Osteoblast (primary cell): ENCODE data around the gene FAM120B. TPM values are rescaled to one million over a fixed set of nuclear protein-coding genes. Genes with fewer than 3 reads are reported as not detected.

Source experiments
- DNase-seq: peaks from one replicate; pipeline ENCODE4 v3.0.0; 2011; ENCODE audit warnings: low spot score, mixed read lengths; ENCODE audit not compliant: insufficient read length; ENCODE audit errors: missing footprints
- H2AFZ ChIP-seq: 2 replicates; pipeline ENCODE4 v1.6.0; 2011; ENCODE audit warnings: mild to moderate bottlenecking, low read length
- H3K27ac ChIP-seq: 2 replicates; pipeline ENCODE4 v1.5.1; 2011; ENCODE audit warnings: mild to moderate bottlenecking, low read depth, low read length, moderate library complexity
- H3K27me3 ChIP-seq: 2 replicates; pipeline ENCODE4 v1.6.0; 2012; ENCODE audit warnings: mild to moderate bottlenecking, control low read depth, inconsistent platforms, low read length, moderate library complexity; ENCODE audit not compliant: insufficient read depth
- H3K36me3 ChIP-seq: 2 replicates; pipeline ENCODE4 v1.5.1; 2011; ENCODE audit warnings: mild to moderate bottlenecking, low read length, control low read depth, moderate library complexity; ENCODE audit not compliant: insufficient read depth
- H3K4me1 ChIP-seq: 2 replicates; pipeline ENCODE4 v1.5.1; 2011; ENCODE audit warnings: mild to moderate bottlenecking, low read length, control low read depth, moderate library complexity; ENCODE audit not compliant: insufficient read depth
- H3K4me2 ChIP-seq: 2 replicates; pipeline ENCODE4 v1.6.0; 2011; ENCODE audit warnings: mild to moderate bottlenecking, low read length; ENCODE audit not compliant: insufficient read depth
- H3K4me3 ChIP-seq: fragments of 200-600 bp; sonication (generic); 3 replicates; pipeline ENCODE4 v1.5.1; 2012; ENCODE audit warnings: mild to moderate bottlenecking, low read length, inconsistent platforms; ENCODE audit not compliant: insufficient read depth
- H3K79me2 ChIP-seq: 2 replicates; pipeline ENCODE4 v1.6.0; 2012; ENCODE audit warnings: mild to moderate bottlenecking, low read length, control low read depth, inconsistent platforms; ENCODE audit not compliant: insufficient read depth
- H3K9me3 ChIP-seq: 2 replicates; pipeline ENCODE4 v1.5.1; 2011; ENCODE audit warnings: low read depth, low read length, control low read depth
- H4K20me1 ChIP-seq: 2 replicates; pipeline ENCODE4 v1.6.0; 2012; ENCODE audit warnings: mild to moderate bottlenecking, low read length, control low read depth; ENCODE audit not compliant: insufficient read depth
- CTCF ChIP-seq: IDR thresholded peaks from 2 replicates; pipeline ENCODE4 v1.5.1; 2011; ENCODE audit warnings: mild to moderate bottlenecking, low read depth, low read length, moderate library complexity; ENCODE audit errors: extremely low read depth
- total RNA-seq: library from RNA; depleted of rRNA; stranded (reverse); fragments of >200 nt; gene quantifications from 2 replicates; pipeline ENCODE4 v1.2.3, GENCODE V29; 2012

FAM120B gene
- total RNA-seq, 1 donor, result 13.4 TPM

GRCh38 chr6:170423030-170423429, 116.5 kb downstream of the FAM120B start:
- Histone ChIP-seq H3K36me3 (no peaks in the 10 kb centered on the region), H3K27ac (no peak overlapping the region), H3K4me3 (no peak overlapping the region), H3K4me1 (no peaks in the 10 kb centered on the region), H4K20me1 (no peaks in the 10 kb centered on the region), H3K27me3 (peaks cover 11% of the 10 kb centered on the region), H3K4me2 (peak overlapping the region; percentile 36), H3K9me3 (no peaks in the 10 kb centered on the region), H2AFZ (no peak overlapping the region), H3K79me2 (no peaks in the 10 kb centered on the region)
- DNase-seq, result no peak
- no peak for TF ChIP-seq CTCF

- Histone ChIP-seq H2AFZ (no peak overlapping the region), H3K27me3 (peaks cover 11% of the 10 kb centered on the region), H3K9me3 (no peaks in the 10 kb centered on the region), H4K20me1 (no peaks in the 10 kb centered on the region), H3K36me3 (no peaks in the 10 kb centered on the region), H3K4me3 (no peak overlapping the region), H3K4me2 (no peak overlapping the region), H3K27ac (no peak overlapping the region), H3K4me1 (no peaks in the 10 kb centered on the region), H3K79me2 (no peaks in the 10 kb centered on the region)
- no peak for DNase-seq
- no peak for TF ChIP-seq CTCF
These were observed 117.5 kb downstream of the FAM120B start for GRCh38 chr6:170423814-170424603.

GRCh38 chr6:170424604-170425126, 118.1 kb downstream of the FAM120B start:
- no peak for DNase-seq
- H3K4me3 ChIP-seq, result no peak overlapping the region
- H4K20me1 ChIP-seq, result no peaks in the 10 kb centered on the region
- no peaks in the 10 kb centered on the region for H3K36me3 ChIP-seq
- H3K4me1 ChIP-seq, result no peaks in the 10 kb centered on the region
- H3K9me3 ChIP-seq, result no peaks in the 10 kb centered on the region
- H3K4me2 ChIP-seq, result no peak overlapping the region
- no peak overlapping the region for H2AFZ ChIP-seq
- no peaks in the 10 kb centered on the region for H3K79me2 ChIP-seq
- no peak for TF ChIP-seq CTCF
- peaks cover 11% of the 10 kb centered on the region for H3K27me3 ChIP-seq
- H3K27ac ChIP-seq, result no peak overlapping the region

- Histone ChIP-seq H2AFZ (peak overlapping the region; percentile 33), H3K27me3 (peaks cover 23% of the 10 kb centered on the region), H3K4me3 (no peak overlapping the region), H3K36me3 (no peaks in the 10 kb centered on the region), H4K20me1 (no peaks in the 10 kb centered on the region), H3K4me1 (no peaks in the 10 kb centered on the region), H3K4me2 (no peak overlapping the region), H3K27ac (no peak overlapping the region), H3K79me2 (no peaks in the 10 kb centered on the region), H3K9me3 (no peaks in the 10 kb centered on the region)
- DNase-seq, result peak; percentile 87
- TF ChIP-seq CTCF, result no peak
These were observed 122.9 kb downstream of the FAM120B start for GRCh38 chr6:170429450-170429849.
